H7 (cell line): ENCODE results near the gene TEX29. TPM values are rescaled to one million over a fixed set of nuclear protein-coding genes. Genes with fewer than 3 reads are reported as not detected.

ENCODE experiments used
- DNase-seq: peaks from one replicate; pipeline ENCODE4 v3.0.0; 2012
- H3K27me3 ChIP-seq: 2 replicates; pipeline ENCODE4 v1.6.0; 2011; ENCODE audit warnings: mild to moderate bottlenecking, low read length; ENCODE audit not compliant: control insufficient read depth, insufficient read depth
- H3K36me3 ChIP-seq: replicated peaks from 2 replicates; pipeline ENCODE4 v1.5.1; 2011; ENCODE audit warnings: low read length; ENCODE audit not compliant: control insufficient read depth, insufficient read depth
- H3K4me3 ChIP-seq: 2 replicates; pipeline ENCODE4 v1.5.1; 2011; ENCODE audit warnings: low read depth, mild to moderate bottlenecking, control low read depth, low read length, moderate library complexity; ENCODE audit not compliant: insufficient read depth
- total RNA-seq: library from RNA; depleted of rRNA; stranded (reverse); fragments of >200 nt; shearing (Covaris generic); gene quantifications from 2 replicates; pipeline ENCODE4 v1.2.3, GENCODE V29; 2014

The TEX29 gene
- total RNA-seq, 1 experiment from 2014 or later, result not detected

DNA sequence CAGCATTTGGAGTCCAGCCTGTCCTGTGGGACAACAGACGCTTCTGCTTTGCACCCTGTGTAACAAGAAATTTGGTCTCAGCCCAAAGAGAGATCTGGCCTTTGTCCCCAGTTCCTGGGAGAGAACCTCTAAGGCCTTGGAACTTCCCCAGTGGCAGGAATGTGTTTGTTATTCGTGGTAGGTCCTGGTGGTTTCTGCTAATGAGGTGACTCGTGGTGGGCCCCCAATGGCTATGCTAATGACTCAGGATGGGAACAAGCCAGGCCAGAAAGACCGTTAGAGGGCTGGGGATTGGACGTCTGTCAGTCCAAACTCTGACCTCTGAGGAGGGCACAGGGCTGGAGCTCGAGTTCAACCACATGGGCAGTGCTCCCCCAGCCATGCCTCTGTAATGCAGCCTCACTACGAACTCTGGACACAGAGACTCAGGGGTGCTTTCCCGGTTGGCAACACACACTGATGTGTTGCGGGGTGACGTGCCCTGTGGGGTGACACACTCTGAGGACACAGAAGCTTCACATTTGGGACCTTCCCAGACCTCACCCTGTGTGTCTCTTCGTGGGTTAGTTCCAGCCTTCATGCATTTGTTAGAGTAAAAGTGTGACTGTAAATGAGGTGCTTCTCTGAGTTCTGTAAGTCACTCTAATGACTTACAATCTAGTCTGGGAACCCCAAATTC lies 38.9 kb downstream of the TEX29 start:
- DNase-seq, result peak; percentile 71
- Histone ChIP-seq H3K4me3 (no peak overlapping the region), H3K27me3 (no peaks in the 10 kb centered on the region), H3K36me3 (no peaks in the 10 kb centered on the region)

DNA sequence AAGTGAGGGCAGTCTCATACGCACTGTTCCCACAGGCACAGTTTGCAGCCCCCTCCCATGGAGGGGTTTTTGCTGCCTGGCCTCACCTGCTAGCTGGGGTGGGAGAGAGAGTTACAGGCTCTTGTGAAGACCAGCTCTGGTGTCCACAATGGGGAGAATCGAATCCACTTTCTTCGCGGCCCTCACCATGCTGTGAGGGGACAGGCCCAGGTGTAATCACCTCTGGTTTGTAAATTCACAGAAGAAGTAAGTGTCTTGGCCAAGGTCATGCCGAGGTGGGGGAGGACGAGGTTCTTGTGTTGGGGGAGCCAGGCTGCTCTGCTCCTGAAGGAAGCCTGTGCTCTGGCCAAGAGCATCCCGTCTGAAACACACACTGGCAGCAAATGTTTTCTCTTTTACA lies 39.5 kb downstream of the TEX29 start:
- no peaks in the 10 kb centered on the region for H3K36me3 ChIP-seq
- no peaks in the 10 kb centered on the region for H3K27me3 ChIP-seq
- DNase-seq, result no peak
- H3K4me3 ChIP-seq, result no peak overlapping the region

DNA sequence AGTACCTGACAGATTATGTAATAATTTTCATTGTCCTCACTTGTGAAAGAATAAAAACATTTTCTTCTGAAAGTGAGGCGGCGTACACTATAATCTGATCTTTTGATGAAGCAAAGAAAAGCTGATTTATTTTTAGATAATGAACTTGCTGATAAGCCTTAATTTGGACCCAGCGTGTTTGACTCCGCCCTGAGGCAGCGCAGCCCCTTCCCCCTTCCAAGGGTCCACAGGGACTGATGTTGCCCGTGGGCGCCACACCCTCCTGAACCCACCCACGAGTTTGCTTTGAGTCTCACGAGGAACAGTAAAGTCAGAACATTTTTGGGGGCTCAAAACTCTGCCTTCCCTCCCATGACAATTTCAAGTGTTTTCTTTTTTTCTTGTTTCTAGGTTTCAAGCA lies 40.0 kb downstream of the TEX29 start:
- Histone ChIP-seq H3K27me3 (no peaks in the 10 kb centered on the region), H3K4me3 (no peak overlapping the region), H3K36me3 (no peaks in the 10 kb centered on the region)
- no peak for DNase-seq

DNA sequence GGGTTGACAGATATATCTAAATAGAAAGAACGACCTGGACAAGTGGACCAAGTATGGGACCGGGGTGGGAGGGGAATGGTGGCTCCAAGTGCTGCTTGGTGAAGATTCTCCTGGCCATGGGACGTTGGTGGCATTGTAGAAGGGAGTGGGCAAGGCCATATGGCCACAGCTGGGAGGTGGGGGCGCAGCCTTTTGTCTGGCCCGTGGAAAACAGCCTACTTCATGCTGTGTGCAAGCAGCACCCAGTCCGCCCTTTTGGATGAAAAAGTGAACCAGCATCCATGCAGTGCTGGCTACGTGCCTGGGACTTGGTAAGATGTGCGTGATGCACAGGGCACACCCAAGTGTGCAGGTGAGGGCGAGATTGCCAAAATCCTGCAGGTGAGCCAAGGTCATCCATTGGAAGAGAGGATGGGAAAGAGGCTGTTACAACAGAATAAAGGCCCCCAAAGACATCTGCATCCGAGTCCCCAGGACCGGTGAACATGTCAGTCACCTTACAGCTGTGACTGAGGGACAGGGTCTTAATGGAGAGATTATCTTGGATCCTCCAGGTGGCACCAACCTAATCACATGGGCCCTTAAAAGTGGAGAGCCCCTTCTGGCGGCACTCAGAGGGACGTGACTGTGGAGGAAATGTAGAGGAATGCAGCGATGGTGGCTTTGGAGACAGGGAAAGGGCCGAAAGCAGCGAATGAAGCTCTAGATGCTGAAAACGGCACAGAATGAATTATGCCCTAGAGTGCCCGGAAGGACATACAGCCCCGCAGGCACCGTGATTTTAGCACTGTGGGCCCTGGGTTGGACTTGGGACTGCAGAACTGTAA lies 40.8 kb downstream of the TEX29 start:
- no peaks in the 10 kb centered on the region for H3K27me3 ChIP-seq
- no peak for DNase-seq
- H3K36me3 ChIP-seq, result no peaks in the 10 kb centered on the region
- no peak overlapping the region for H3K4me3 ChIP-seq

DNA sequence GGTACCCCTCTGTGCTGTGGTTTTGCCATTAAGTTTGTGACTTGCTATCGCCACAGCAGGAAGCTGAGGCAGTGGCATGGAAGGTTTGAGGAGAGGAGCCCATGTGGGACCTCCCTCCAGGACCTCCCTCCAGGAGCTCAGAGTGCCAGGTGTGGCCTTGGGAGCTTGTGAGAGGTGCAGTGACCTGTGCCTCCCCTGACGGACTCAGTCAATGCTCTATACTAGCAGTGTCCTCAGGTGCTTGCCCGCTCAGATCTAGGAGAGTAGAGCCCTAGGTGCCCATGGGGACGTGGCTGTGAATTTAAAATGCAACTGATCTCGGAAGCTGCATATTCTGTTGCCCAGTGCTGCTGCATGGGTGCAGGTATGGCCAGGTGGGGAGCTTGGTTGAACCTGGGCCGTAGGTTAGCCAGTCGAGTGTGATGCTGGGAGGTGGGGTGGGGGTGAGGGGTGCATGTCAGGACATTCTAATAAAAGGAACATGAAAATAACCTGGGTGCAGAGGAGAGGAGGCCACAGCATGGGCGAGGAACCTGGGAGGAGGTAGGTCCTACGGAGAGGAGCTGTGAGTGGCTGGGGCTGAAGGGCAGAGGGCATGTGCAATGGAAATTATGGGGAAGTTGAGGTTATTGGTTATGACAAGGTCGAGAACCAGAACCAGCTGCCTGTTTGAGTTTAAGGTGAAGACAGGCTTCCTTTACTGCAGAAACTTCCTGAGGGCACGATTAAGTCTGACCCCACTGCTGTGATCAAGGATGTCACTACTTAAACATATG lies 41.6 kb downstream of the TEX29 start:
- no peaks in the 10 kb centered on the region for H3K27me3 ChIP-seq
- DNase-seq, result no peak
- H3K4me3 ChIP-seq, result no peak overlapping the region
- H3K36me3 ChIP-seq, result no peaks in the 10 kb centered on the region

DNA sequence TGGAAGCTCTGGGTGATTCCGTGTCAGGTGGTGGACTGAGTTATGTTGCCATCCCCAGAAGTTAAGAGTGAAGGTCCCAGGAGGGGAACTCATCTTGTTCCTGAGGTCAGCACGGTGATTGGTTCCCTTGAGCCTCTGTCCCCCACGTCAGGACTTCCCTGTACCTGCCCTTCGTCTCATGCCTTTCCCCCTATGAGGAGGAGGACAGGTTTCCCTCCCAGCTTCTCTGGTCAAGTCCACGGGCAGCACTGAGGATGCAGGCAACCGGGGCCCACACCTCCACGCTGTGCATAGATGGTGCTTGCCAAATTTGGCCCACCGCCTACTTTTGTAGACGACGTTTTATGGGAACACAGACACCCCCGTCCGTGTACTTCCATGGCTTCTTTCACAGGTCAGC lies 42.7 kb downstream of the TEX29 start:
- Histone ChIP-seq H3K27me3 (no peaks in the 10 kb centered on the region), H3K4me3 (no peak overlapping the region), H3K36me3 (no peaks in the 10 kb centered on the region)
- no peak for DNase-seq

DNA sequence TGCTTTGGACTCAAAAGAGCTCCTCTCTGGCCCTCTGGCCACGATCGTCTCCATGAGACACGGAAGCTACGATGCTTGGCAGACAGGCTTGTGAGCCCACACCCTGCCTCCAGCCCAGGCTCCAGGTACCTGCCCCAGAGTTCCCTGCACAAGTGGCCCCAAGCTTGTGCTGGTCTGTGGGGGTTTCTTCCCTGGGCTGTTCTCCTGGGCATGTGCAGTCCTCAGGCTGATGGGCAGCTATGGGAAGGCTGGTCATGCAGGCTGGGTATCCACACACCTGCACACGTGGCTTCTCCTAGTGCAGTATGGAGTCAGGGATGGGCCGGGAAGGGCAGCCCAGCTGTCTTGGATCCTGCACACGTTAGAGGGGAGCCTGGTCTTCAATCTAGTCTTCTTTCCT lies 43.1 kb downstream of the TEX29 start:
- no peaks in the 10 kb centered on the region for H3K27me3 ChIP-seq
- no peak overlapping the region for H3K4me3 ChIP-seq
- H3K36me3 ChIP-seq, result no peaks in the 10 kb centered on the region
- no peak for DNase-seq

DNA sequence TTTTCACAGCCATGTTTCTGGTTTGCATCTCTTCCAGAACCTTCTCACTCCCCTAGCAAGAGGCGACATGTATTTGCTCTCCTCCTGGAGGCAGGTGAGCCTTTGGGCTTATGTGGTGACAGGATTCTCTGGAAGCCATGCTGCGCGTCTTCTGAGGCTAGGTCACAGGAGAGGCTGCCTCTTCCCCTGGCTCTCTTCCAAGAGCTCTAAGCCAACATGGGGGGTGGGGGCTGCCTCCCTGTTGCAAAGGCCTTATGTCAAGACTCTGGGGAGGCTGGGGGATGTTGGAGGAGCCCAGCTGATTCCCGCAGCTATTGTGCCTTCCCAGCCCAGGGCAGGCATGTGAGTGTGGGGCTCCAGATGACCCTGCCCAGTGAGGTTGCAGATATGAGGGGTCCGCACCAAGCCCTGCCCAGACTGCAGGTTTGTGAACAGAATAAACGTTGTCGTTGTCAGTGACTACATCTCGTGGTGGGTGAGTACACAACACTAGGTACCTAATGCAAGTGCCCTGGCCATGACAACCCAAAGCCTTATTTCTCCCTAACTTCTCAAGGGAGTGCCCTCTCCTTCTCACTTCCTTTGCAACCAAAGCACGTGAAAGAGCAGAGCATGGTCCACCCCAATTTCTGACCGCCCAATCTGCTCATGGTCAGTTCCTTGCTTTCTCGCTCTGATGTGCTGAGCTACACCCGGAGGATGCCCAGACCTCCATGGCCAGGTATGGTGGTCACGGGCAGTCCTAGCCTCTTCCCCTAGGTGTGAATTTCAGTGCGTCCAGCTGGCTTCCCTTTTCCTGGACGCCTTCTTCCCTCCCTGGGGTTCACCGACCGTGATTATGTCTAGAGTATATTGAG lies 44.9 kb downstream of the TEX29 start:
- Histone ChIP-seq H3K36me3 (no peaks in the 10 kb centered on the region), H3K27me3 (no peaks in the 10 kb centered on the region), H3K4me3 (no peak overlapping the region)
- DNase-seq, result no peak

DNA sequence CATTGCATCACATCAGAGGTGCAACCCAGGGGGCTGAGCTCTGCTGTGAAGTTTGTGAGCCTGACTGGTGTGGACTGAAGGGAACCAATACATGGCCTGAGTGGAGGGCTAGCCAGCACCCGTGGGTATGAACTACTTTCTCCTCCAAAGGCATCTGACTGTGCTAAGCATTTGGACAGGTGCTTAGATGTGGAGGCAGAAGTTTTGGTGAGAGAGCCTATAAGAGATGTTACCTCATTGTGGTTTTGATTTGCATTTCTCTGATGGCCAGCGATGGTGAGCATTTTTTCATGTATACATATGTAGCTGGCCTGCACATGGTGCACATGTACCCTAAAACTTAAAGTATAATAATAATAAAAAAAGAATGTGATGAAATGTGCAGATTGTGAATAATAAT lies 46.9 kb downstream of the TEX29 start:
- H3K27me3 ChIP-seq, result no peaks in the 10 kb centered on the region
- H3K36me3 ChIP-seq, result no peaks in the 10 kb centered on the region
- H3K4me3 ChIP-seq, result no peak overlapping the region
- no peak for DNase-seq

DNA sequence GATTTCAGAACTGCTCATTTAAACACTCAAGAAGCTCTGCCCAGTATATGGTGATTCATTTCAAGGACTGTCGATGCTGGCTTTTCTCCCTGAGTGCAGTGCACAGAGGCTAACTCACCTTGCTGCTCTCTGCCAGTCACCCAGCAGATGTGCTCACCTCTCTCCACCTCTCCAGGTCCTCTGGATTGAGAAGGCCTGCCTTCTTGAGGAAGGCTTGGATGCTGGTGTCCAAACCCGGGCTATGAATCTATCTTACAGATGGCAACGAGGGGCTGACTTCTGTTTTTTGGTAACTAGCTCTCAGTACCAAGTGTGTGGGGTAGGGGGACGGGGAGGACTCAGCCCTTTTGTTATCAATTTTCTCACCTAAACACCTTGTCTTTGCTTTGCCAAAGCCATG lies 47.6 kb downstream of the TEX29 start:
- no peak overlapping the region for H3K4me3 ChIP-seq
- DNase-seq, result no peak
- no peaks in the 10 kb centered on the region for H3K36me3 ChIP-seq
- no peaks in the 10 kb centered on the region for H3K27me3 ChIP-seq

DNA sequence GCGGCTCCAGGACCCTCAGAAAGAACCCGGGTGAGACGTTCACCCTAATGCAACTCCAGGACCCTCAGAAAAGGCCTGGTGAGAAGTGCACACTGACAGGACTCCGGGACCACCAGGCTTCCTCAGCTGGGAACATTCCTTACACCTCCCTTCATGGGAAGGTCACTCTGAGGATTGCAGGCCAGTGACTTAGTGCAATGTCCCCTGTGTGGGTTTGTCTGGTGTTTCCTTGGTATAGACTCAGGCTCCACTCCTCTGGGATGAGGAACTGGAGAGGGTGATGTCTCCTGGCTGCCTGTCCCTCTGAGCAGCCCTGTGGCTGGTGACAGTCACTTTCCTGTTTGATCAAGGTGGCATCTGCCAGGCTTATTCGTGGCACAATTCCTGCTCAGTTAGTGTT lies 49.7 kb downstream of the TEX29 start:
- Histone ChIP-seq H3K27me3 (no peaks in the 10 kb centered on the region), H3K36me3 (no peaks in the 10 kb centered on the region), H3K4me3 (no peak overlapping the region)
- no peak for DNase-seq

DNA sequence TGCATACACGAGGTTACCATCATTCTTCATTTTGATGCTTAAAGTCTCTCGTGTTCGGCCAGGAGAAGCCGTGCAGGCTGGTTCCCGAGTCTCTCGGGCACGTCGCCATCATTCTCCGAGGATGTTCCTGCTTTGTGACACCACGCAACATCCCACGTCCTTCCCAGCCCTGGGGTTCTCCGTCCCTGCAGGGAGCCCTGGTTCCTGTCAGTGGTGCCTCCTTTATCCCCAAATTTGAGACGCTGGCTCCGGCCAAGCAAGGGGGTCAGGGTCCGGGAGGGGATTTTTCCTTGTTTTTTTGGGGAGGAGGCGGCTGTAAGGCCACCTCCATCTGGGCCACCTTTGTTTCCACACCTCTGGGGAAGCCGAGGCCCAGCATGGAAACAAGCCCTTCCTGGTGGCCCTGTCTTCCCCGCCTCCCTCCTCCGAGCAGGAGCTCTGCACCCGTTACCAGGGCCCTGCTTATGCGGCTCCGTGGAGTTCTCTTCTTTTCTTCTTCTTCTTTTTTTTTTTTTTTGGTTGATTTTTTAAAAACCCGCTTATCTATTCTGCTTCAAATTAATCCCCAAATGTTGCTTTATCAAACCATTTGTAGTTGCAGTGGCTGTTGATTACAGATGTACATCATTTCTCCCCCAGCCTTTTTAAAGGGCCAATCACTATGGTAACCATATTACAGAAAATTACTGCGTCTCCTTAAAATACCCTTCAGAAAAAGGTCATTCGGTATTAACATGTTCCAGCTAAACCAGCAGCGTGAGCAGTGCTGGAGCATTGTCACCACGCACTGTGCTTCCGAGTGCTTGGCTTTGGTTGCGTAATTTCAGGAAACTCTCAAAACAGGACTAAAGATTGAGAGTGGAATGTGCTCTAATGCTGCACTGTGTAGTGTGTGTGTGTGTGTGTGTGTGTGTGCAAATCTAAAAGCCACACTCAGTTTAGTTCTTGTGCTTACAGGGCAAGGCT lies 50.4 kb downstream of the TEX29 start:
- Histone ChIP-seq H3K4me3 (no peak overlapping the region), H3K36me3 (no peaks in the 10 kb centered on the region), H3K27me3 (no peaks in the 10 kb centered on the region)
- no peak for DNase-seq

DNA sequence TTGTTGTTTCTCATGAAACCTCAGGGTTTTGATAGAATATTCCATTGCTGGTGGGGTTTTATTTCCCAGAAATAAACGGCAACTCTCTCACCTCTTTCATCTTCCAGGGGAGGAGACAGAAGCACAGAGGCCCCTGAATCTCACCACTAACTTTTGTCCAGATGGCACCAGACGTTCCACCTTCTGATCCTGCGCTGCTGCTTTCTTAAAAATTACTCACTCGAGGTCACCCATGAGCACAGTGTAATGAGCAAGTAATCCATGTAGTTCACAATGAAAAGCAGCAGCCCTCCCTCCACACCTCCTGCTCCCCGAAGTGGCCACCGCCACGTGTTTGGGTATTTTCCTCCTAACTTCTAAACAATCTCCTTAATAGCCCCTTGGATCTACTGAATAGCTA lies 51.3 kb downstream of the TEX29 start:
- H3K4me3 ChIP-seq, result no peak overlapping the region
- DNase-seq, result no peak
- H3K36me3 ChIP-seq, result no peaks in the 10 kb centered on the region
- H3K27me3 ChIP-seq, result no peaks in the 10 kb centered on the region
